Natural killer cell (primary cell): Measurements from ENCODE around the gene SAMD13. TPM values are rescaled to one million over a fixed set of nuclear protein-coding genes. Genes with fewer than 3 reads are reported as not detected.

ENCODE experiments used
- ATAC-seq, 3 donors: fragments of 150-1000 bp in 2 of 3; fragments of 200-7000 bp in 1 of 3; cut with Tn5 transposase; 1 replicate in 1 of 3; 2 replicates in 2 of 3; pipeline ENCODE4 v1.10.0; 2021; ENCODE audit warnings: mild to moderate bottlenecking in 2 of 3, moderate library complexity in 2 of 3
- DNase-seq, 2 donors: peaks; one replicate each; pipeline versions ENCODE4 v3.0.0 to v3.0.0-alpha.2; 2013 to 2021; ENCODE audit warnings: mixed read lengths in 1 of 2
- H3K27ac ChIP-seq: one replicate; pipeline ENCODE4 v1.5.1; 2013; ENCODE audit warnings: mild to moderate bottlenecking, low read length
- H3K27me3 ChIP-seq: one replicate; pipeline ENCODE4 v1.6.1; 2013; ENCODE audit warnings: low read length; ENCODE audit not compliant: control insufficient read depth, insufficient read depth
- H3K36me3 ChIP-seq: one replicate; pipeline ENCODE4 v1.6.1; 2013; ENCODE audit warnings: low read length; ENCODE audit not compliant: control insufficient read depth, insufficient read depth
- H3K4me1 ChIP-seq: one replicate; pipeline ENCODE4 v1.6.1; 2013; ENCODE audit warnings: low read length; ENCODE audit not compliant: control insufficient read depth, insufficient read depth
- H3K4me3 ChIP-seq: one replicate; pipeline ENCODE4 v1.5.1; 2013; ENCODE audit warnings: low read length
- H3K9me3 ChIP-seq: one replicate; pipeline ENCODE4 v1.6.1; 2013; ENCODE audit warnings: low read length; ENCODE audit not compliant: control insufficient read depth, insufficient read depth
- H3K27ac Mint-ChIP-seq, 2 donors: one replicate each; pipeline ENCODE4 v1.8.0; 2022; ENCODE audit warnings: mild to moderate bottlenecking in 2 of 2, mixed read lengths in 2 of 2, moderate library complexity in 1 of 2
- H3K27me3 Mint-ChIP-seq, 2 donors: one replicate each; pipeline ENCODE4 v1.8.0; 2022; ENCODE audit warnings: low read depth in 2 of 2, mixed read lengths in 2 of 2
- H3K36me3 Mint-ChIP-seq: one replicate; pipeline ENCODE4 v1.8.0; 2022; ENCODE audit warnings: mixed read lengths
- H3K4me1 Mint-ChIP-seq, 2 donors: one replicate each; pipeline ENCODE4 v1.8.0; 2022; ENCODE audit warnings: mixed read lengths in 2 of 2
- H3K4me3 Mint-ChIP-seq: one replicate; pipeline ENCODE4 v1.8.0; 2022; ENCODE audit warnings: mild to moderate bottlenecking, moderate library complexity, mixed read lengths
- H3K9me3 Mint-ChIP-seq, 2 donors: one replicate each; pipeline ENCODE4 v1.8.0; 2022; ENCODE audit warnings: mixed read lengths in 2 of 2
- WGBS: methylation state at CpG from one replicate; pipeline ENCODE4 v1.1.7; 2013; ENCODE audit warnings: missing lambda C conversion rate; ENCODE audit not compliant: insufficient coverage; 5-methylcytosine and 5-hydroxymethylcytosine counted together
- intact Hi-C: fragments of 100-400 bp; cut with micrococcal nuclease; formaldehyde crosslinking; loops from one replicate; pipeline ENCODE4 v1.14.2; 2022
- total RNA-seq, 4 donors: library from RNA; stranded (reverse); fragments of 120-200 nt in 1 of 4; gene quantifications; one replicate each; pipeline versions ENCODE4 v1.2.3 to v1.2.4, GENCODE V29; 2013 to 2022
- TF ChIP-seq, protein P1 (sequence below): fragments of 200-600 bp; IDR thresholded peaks from one replicate; pipeline ENCODE4 v1.8.0; 2022; ENCODE audit warnings: antibody characterized with exemption

Gene SAMD13
- total RNA-seq, 3 donors from 2014 or later (not counting 1 experiment from before 2014, with no cell fraction given): 0.40 TPM; not detected in 2

GRCh38 chr1:84293766-84294165 lies 7.7 kb upstream of the SAMD13 start:
- Mint-ChIP-seq H3K4me3 (no peak overlapping the region), H3K4me1 (peaks cover 6 to 14% of the 10 kb centered on the region in 2 donors), H3K27me3 (peaks cover 5 to 17% of the 10 kb centered on the region in 2 donors), H3K27ac (no peak overlapping the region), H3K36me3 (no peaks in the 10 kb centered on the region), H3K9me3 (peaks cover 0 to 3% of the 10 kb centered on the region in 2 donors)
- Histone ChIP-seq H3K27ac (no peak overlapping the region), H3K4me1 (peaks cover under 1% of the 10 kb centered on the region), H3K36me3 (no peaks in the 10 kb centered on the region), H3K9me3 (no peaks in the 10 kb centered on the region), H3K27me3 (no peaks in the 10 kb centered on the region), H3K4me3 (no peak overlapping the region)
- ATAC-seq: no peak
- intact Hi-C loops: no loop called here
- WGBS: 91% methylated on average over 1 of the region's 2 CpGs
- no peak for DNase-seq
- TF ChIP-seq, protein P1, sequence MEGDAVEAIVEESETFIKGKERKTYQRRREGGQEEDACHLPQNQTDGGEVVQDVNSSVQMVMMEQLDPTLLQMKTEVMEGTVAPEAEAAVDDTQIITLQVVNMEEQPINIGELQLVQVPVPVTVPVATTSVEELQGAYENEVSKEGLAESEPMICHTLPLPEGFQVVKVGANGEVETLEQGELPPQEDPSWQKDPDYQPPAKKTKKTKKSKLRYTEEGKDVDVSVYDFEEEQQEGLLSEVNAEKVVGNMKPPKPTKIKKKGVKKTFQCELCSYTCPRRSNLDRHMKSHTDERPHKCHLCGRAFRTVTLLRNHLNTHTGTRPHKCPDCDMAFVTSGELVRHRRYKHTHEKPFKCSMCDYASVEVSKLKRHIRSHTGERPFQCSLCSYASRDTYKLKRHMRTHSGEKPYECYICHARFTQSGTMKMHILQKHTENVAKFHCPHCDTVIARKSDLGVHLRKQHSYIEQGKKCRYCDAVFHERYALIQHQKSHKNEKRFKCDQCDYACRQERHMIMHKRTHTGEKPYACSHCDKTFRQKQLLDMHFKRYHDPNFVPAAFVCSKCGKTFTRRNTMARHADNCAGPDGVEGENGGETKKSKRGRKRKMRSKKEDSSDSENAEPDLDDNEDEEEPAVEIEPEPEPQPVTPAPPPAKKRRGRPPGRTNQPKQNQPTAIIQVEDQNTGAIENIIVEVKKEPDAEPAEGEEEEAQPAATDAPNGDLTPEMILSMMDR: no peak

DNA sequence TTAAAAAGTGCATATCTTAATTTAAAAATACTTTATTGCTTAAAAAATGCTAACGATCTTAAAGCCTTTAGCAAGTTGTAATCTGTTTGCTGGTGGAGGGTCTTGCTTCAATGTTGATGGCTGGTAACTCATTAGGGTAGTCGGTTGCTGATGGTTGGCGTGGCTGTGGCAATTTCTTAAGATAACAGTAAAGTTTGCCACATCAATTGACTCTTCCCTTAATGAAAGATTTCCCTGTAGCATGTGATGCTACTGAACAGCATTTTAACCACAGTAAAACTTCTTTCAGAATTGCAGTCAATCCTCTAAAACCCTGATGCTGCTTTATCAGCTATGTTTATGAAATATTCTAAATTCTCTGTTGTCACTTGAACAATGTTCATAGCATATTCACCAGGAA lies 6.8 kb upstream of the SAMD13 start:
- intact Hi-C loops: no loop called here
- Histone ChIP-seq H3K9me3 (no peaks in the 10 kb centered on the region), H3K4me1 (peaks cover 7% of the 10 kb centered on the region), H3K36me3 (no peaks in the 10 kb centered on the region), H3K4me3 (no peak overlapping the region), H3K27me3 (peaks cover under 1% of the 10 kb centered on the region), H3K27ac (no peak overlapping the region)
- TF ChIP-seq, protein P1: no peak
- no peak overlapping the region for H3K4me3 Mint-ChIP-seq
- no peaks in the 10 kb centered on the region for H3K36me3 Mint-ChIP-seq
- DNase-seq: no peak
- H3K9me3 Mint-ChIP-seq: no peaks in the 10 kb centered on the region
- H3K4me1 Mint-ChIP-seq: peaks cover 11 to 23% of the 10 kb centered on the region in 2 donors
- peaks cover 5 to 17% of the 10 kb centered on the region in 2 donors for H3K27me3 Mint-ChIP-seq
- no peak overlapping the region for H3K27ac Mint-ChIP-seq
- no peak for ATAC-seq
- WGBS: 93% methylated on average over 3 of the region's 3 CpGs

DNA sequence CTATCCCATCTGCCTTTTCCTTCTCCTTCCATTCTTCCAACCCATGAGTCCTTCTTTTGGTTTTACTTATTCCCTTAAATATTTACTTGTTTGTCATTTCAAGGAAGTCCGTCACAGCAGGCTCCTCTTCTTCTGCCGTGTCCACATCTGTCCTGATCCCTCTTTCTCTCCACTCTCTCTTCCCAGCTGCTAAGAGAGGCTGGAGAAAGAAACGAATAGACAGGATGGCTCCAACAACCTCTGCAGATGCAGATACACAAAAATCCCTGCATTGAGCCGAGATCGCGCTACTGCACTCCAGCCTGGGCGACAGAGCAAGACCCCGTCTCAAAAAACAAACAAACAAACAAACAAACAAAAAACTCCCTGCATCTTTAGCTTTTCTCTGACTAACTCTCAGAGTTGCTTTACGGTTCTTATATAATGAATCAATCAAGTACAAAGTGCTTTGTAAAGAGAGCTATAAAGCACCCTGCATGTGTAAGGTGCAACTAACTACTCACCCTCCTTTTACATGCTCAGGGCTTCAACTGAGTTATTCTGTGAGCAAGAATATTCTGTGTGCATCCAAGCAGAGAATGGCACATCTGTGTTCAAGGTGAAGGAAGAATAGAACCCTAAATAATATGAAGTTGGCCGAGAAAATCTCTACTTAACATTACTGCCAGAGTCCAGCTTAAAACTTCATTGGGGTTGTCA lies 3.8 kb upstream of the SAMD13 start:
- Mint-ChIP-seq H3K4me1 (peaks cover 20 to 36% of the 10 kb centered on the region in 2 donors), H3K36me3 (no peaks in the 10 kb centered on the region), H3K27ac (peak overlapping the region in 1 of 2 donors; percentile 81), H3K27me3 (peaks cover 5 to 8% of the 10 kb centered on the region in 2 donors), H3K9me3 (no peaks in the 10 kb centered on the region), H3K4me3 (peak overlapping the region; percentile 91)
- Histone ChIP-seq H3K27ac (no peak overlapping the region), H3K4me1 (peaks cover 7% of the 10 kb centered on the region), H3K36me3 (no peaks in the 10 kb centered on the region), H3K27me3 (peaks cover 2% of the 10 kb centered on the region), H3K9me3 (no peaks in the 10 kb centered on the region), H3K4me3 (peak overlapping the region; percentile 92)
- intact Hi-C loops: no loop called here
- DNase-seq (no peak), ATAC-seq (no peak)
- WGBS: 92% methylated on average over 9 of the region's 10 CpGs
- TF ChIP-seq, protein P1: no peak

- H3K27me3 ChIP-seq: peaks cover 2% of the 10 kb centered on the region
- intact Hi-C loops: no loop called here
- H3K4me3 ChIP-seq: peak overlapping the region; percentile 92
- Mint-ChIP-seq H3K4me3 (peak overlapping the region; percentile 91), H3K36me3 (no peaks in the 10 kb centered on the region), H3K27ac (peak overlapping the region in 1 of 2 donors; percentile 81), H3K27me3 (peaks cover 5 to 8% of the 10 kb centered on the region in 2 donors), H3K4me1 (peaks cover 26 to 42% of the 10 kb centered on the region in 2 donors), H3K9me3 (no peaks in the 10 kb centered on the region)
- DNase-seq (peak; percentile 38 to 71), ATAC-seq (peak; percentile 83 to 87 (median 84))
- WGBS: 0% methylated on average over 34 of the region's 34 CpGs
- H3K9me3 ChIP-seq: no peaks in the 10 kb centered on the region
- H3K36me3 ChIP-seq: no peaks in the 10 kb centered on the region
- H3K4me1 ChIP-seq: peaks cover 7% of the 10 kb centered on the region
- peak overlapping the region; percentile 5 for H3K27ac ChIP-seq
- TF ChIP-seq, protein P1: no peak
Observed at GRCh38 chr1:84298328-84298683, 3.2 kb upstream of the SAMD13 start.
